ENCODE results near the gene SULT1A2. TPM values are rescaled to one million over a fixed set of nuclear protein-coding genes. Genes with fewer than 3 reads are reported as not detected.
"Not testable (repeated sequence)": the region's sequence is repeated elsewhere in the genome, so short reads cannot be mapped to it uniquely, and the experiment has no call there.

The SULT1A2 gene
- total RNA-seq, 1 donor from 2014 or later, result 1.1 TPM

DNA sequence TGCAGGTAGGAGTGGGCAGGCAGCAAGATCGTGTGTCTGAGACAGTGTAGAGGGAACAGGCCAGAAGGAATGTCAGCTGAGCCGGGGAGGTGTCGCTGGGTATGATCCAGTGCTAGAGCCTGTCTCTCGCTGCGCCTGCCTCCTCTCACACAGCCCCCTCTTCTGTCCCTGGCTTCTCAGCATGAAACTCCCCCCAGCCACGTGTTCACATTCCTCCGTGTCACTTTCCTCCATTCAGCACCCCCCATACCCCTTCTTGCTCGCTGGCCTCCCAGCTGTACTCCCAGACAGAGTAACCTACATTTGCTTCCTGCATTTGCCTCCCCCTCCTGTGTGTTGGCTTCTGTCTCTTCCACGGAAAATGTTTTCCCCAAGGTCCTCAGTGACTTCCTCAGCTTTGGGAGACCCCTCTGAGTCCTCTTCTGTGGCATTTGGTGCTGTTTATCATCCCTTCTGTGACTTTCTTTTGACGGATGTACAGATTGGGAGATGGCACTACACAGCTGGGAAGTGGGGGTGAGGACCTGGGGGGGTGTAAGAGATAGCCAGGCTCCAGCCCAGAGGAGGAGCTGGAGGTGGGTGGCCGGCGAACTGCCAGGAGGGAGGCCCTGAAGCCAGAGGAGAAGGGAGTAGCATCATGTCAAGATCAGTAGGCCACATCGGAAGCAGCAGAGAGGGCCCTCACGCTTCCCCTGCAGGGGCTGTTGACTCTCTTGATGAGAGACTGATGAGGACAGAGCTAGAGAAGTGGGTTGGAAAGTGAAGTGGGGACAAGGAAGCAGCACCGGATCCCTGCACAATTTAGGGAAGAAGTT, 23.9 kb downstream of the SULT1A2 start:
- Histone ChIP-seq H3K36me3 (no peaks in the 10 kb centered on the region), H3K4me3 (no peak overlapping the region), H3K9me3 (replicated peaks) (no peaks in the 10 kb centered on the region), H3K27me3 (ENCODE audit: low read depth) (no peaks in the 10 kb centered on the region), H3K27ac (replicated peaks) (peak overlapping the region; percentile 74), H3K4me1 (peaks cover 32% of the 10 kb centered on the region)
- intact Hi-C loops (cut with micrococcal nuclease), result no loop called here
- TF ChIP-seq, protein P1, sequence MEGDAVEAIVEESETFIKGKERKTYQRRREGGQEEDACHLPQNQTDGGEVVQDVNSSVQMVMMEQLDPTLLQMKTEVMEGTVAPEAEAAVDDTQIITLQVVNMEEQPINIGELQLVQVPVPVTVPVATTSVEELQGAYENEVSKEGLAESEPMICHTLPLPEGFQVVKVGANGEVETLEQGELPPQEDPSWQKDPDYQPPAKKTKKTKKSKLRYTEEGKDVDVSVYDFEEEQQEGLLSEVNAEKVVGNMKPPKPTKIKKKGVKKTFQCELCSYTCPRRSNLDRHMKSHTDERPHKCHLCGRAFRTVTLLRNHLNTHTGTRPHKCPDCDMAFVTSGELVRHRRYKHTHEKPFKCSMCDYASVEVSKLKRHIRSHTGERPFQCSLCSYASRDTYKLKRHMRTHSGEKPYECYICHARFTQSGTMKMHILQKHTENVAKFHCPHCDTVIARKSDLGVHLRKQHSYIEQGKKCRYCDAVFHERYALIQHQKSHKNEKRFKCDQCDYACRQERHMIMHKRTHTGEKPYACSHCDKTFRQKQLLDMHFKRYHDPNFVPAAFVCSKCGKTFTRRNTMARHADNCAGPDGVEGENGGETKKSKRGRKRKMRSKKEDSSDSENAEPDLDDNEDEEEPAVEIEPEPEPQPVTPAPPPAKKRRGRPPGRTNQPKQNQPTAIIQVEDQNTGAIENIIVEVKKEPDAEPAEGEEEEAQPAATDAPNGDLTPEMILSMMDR (IDR thresholded peaks at IDR 0.05; ENCODE audit: borderline replicate concordance), result no peak
- peak; percentile 60 for DNase-seq

DNA sequence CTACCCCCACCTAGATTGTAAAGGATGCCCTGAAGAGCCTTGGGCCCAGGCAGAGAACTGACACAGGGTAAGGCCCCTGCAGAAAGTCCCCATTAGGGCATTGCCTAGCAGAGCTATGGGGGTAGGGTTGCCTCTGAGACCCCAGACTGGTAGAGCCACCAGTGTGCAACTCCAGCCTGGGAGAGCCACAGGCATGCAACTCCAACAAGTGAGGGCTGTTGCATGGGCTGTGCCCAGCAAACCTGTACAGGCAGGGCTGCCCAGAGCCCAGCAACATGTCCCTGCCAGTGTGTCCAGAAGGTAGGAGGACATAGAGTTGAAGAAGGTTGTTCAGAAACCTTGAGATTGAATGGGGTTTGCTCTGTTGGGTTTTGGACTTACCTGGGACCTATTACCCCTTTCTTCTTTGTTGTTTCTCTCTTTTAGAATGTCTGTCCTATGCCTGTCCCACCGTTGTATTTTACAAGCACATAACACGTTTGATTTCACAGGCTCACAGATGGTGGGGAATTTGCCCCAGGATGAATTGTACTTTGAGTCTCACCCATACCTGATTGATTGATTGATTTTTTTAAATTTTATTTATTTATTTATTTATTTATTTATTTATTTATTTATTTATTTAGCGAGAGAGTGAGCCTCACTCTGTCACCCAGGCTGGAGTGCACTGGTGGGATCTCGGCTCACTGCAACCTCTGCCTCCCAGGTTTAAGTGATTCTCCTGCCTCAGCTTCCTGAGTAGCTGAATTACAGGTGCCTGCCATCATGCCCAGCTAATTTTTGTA, 26.7 kb downstream of the SULT1A2 start:
- Histone ChIP-seq H3K27me3 (ENCODE audit: low read depth) (no peaks in the 10 kb centered on the region), H3K4me3 (no peak overlapping the region), H3K27ac (replicated peaks) (no peak overlapping the region), H3K4me1 (peaks cover 32% of the 10 kb centered on the region), H3K9me3 (replicated peaks) (peaks cover 13% of the 10 kb centered on the region), H3K36me3 (peaks cover 9% of the 10 kb centered on the region)
- no peak for DNase-seq
- TF ChIP-seq, protein P1 (IDR thresholded peaks at IDR 0.05; ENCODE audit: borderline replicate concordance), result no peak
- intact Hi-C loops (cut with micrococcal nuclease), result no loop called here

DNA sequence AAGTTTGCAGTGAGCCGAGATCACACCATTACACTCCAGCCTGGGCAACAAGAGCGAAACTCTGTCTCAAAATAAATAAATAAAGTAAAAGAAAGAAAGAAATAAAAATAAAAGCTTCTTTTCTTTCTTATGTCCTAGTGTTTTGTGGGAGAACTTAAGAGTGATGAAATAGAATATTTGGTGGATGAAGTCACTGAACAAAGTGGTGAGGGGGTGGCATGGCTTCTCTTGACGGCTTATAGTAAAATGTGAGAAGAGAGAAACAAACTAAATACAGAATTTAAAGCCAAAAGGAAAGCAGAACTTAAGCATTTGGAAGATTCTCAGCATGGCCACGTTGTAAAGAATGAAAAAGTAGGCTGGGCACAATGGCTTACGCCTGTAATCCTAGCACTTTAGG, 27.8 kb downstream of the SULT1A2 start:
- H3K27ac ChIP-seq (replicated peaks), result no peak overlapping the region
- peaks cover 13% of the 10 kb centered on the region for H3K9me3 ChIP-seq (replicated peaks)
- peaks cover 25% of the 10 kb centered on the region for H3K4me1 ChIP-seq
- H3K36me3 ChIP-seq, result peaks cover 9% of the 10 kb centered on the region
- TF ChIP-seq, protein P1 (IDR thresholded peaks at IDR 0.05; ENCODE audit: borderline replicate concordance), result no peak
- H3K4me3 ChIP-seq, result no peak overlapping the region
- intact Hi-C loops (cut with micrococcal nuclease), result no loop called here
- no peaks in the 10 kb centered on the region for H3K27me3 ChIP-seq (ENCODE audit: low read depth)
- DNase-seq, result no peak

DNA sequence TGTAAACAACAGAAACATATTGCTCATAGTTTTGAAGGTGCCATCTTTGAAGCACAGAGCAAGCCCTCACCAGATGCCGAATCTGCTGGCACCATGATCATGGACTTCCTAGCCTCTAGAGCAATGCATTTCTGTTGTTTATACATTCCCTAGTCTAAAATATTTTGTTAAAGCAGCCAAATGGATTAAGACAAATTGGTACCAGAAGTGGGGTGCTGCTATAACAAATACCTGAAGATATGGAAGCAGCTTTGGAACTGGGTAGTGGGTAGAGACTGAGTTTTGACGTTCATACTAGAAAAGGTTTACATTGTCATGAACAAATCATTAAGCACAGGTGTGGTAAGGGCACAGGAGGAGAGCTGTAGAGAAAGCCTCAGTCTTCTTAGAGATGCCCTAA, 29.6 kb downstream of the SULT1A2 start:
- intact Hi-C loops (cut with micrococcal nuclease), result no loop called here
- Histone ChIP-seq H3K27me3 (ENCODE audit: low read depth) (no peaks in the 10 kb centered on the region), H3K27ac (replicated peaks) (no peak overlapping the region), H3K4me1 (peaks cover 12% of the 10 kb centered on the region), H3K36me3 (peaks cover 9% of the 10 kb centered on the region), H3K9me3 (replicated peaks) (peaks cover 13% of the 10 kb centered on the region), H3K4me3 (no peak overlapping the region)
- TF ChIP-seq, protein P1 (IDR thresholded peaks at IDR 0.05; ENCODE audit: borderline replicate concordance), result no peak
- DNase-seq, result no peak

DNA sequence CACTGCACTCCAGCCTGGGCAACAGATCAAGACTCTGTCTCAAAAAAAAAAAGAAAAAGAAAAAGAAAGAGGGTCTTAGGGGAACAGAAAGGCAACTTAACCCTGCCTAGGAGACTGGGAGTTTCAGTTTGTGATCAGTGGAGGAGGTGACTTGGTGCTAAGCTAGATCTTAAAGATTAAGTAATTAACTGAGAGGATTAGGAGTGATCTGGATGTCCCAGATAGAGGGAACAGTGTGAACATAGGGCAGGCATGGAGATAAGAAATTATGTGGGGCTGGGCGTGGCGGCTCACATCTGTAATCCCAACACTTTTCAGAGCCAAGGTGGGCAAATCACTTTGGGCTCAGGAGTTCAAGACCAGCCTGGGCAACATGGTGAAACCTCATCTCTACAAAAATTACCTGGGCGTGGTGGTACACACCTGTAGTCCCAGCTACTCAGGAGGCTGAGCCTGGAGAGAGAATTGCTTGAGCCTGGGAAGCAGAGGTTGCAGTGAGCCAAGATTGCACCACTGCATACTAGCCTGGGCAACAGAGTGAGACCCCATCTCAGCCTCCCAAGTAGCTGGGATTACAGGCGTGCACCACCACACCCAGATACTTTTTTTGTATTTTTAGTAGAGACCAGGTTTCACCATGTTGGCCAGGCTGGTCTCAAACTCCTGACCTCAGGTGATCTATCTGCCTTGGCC, 30.5 kb downstream of the SULT1A2 start:
- H3K4me3 ChIP-seq; intact Hi-C loops (cut with micrococcal nuclease); H3K27ac ChIP-seq (replicated peaks): not testable (repeated sequence)

More for the DNA sequence above, 30.5 kb downstream of the SULT1A2 start:
- Histone ChIP-seq H3K4me1 (peaks cover 13% of the 10 kb centered on the region), H3K9me3 (replicated peaks) (peaks cover 13% of the 10 kb centered on the region)
- H3K36me3 ChIP-seq; DNase-seq; H3K27me3 ChIP-seq (ENCODE audit: low read depth): not testable (repeated sequence)

Data from left ventricle myocardium inferior (tissue), 1 donor.